Nephron progenitor cell (in vitro differentiated cells): ENCODE data around the gene HGFAC.

ENCODE experiments used
- DNase-seq: peaks from one replicate; pipeline ENCODE4 v3.0.0; 2021
- H3K27ac Mint-ChIP-seq: 2 replicates; pipeline ENCODE4 v1.8.0; 2021; ENCODE audit warnings: mild to moderate bottlenecking, moderate library complexity, mixed read lengths
- H3K27me3 Mint-ChIP-seq: 2 replicates; pipeline ENCODE4 v1.8.0; 2021; ENCODE audit warnings: mild to moderate bottlenecking, low read depth, mixed read lengths; ENCODE audit not compliant: poor library complexity
- H3K36me3 Mint-ChIP-seq: 2 replicates; pipeline ENCODE4 v1.8.0; 2021; ENCODE audit warnings: low read depth, mixed read lengths
- H3K4me1 Mint-ChIP-seq: 2 replicates; pipeline ENCODE4 v1.8.0; 2021; ENCODE audit warnings: mixed read lengths
- H3K4me3 Mint-ChIP-seq: 2 replicates; pipeline ENCODE4 v1.8.0; 2021; ENCODE audit warnings: mild to moderate bottlenecking, moderate library complexity, mixed read lengths
- H3K9me3 Mint-ChIP-seq: 2 replicates; pipeline ENCODE4 v1.8.0; 2021; ENCODE audit warnings: mild to moderate bottlenecking, moderate library complexity, mixed read lengths
- TF ChIP-seq, protein P1 (sequence below): fragments of 200-600 bp; sonication (generic); IDR thresholded peaks from 2 replicates; pipeline ENCODE4 v1.5.0; 2021; ENCODE audit warnings: antibody characterized with exemption

Gene HGFAC

DNA sequence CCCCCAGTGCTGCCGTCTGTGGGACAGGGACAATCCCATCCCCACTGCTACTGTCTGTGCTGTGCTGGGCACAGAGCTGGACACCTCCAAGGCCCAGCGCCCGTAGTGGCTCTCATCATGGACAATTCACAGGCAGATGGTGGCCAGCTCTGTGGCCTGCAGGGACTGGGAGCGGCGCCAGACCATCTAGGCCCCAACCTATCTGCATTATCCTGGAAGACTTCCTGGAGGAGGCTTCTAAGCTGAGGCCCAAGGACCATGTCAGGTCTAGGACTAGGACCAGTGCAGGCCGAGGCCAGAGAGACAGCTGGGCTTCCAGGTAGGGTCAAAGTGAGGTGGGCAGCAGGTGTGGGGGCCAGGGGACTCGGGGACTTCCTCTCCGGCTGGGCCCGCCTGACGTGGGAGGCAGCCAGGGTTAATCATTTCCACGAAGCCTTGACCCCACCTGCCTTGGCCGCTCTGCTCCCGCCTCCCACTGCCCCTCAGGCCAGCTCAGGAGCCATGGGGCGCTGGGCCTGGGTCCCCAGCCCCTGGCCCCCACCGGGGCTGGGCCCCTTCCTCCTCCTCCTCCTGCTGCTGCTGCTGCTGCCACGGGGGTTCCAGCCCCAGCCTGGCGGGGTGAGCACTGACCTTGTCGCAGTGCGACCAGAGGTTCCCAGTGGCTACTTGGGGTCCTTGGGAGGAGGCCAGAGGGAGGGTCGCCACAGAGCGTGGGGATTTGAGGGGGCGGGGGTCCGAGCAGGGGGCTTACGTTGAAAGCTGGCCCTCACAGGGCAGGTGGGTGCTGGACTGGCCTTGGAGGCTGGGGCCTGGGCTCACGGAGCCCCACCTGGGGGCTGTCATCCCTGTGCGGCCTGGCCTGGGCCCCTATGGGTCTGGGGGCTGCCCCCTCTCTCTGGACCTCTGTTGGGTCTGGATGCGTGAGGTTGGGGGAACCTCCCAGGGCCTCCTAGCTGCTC is at the start of gene HGFAC:
TSS of gene HGFAC (plus strand) at position 468 of the 959 bp plus-strand sequence. CDS start at position 502, 34 bp downstream.
- no peak for DNase-seq
- Mint-ChIP-seq H3K9me3 (no peaks in the 10 kb centered on the region), H3K36me3 (no peaks in the 10 kb centered on the region), H3K27me3 (no peaks in the 10 kb centered on the region), H3K27ac (no peak within 1 kb of the TSS), H3K4me1 (no peaks in the 10 kb centered on the region), H3K4me3 (no peak within 1 kb of the TSS)
- TF ChIP-seq, protein P1, sequence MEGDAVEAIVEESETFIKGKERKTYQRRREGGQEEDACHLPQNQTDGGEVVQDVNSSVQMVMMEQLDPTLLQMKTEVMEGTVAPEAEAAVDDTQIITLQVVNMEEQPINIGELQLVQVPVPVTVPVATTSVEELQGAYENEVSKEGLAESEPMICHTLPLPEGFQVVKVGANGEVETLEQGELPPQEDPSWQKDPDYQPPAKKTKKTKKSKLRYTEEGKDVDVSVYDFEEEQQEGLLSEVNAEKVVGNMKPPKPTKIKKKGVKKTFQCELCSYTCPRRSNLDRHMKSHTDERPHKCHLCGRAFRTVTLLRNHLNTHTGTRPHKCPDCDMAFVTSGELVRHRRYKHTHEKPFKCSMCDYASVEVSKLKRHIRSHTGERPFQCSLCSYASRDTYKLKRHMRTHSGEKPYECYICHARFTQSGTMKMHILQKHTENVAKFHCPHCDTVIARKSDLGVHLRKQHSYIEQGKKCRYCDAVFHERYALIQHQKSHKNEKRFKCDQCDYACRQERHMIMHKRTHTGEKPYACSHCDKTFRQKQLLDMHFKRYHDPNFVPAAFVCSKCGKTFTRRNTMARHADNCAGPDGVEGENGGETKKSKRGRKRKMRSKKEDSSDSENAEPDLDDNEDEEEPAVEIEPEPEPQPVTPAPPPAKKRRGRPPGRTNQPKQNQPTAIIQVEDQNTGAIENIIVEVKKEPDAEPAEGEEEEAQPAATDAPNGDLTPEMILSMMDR, result no peak

DNA sequence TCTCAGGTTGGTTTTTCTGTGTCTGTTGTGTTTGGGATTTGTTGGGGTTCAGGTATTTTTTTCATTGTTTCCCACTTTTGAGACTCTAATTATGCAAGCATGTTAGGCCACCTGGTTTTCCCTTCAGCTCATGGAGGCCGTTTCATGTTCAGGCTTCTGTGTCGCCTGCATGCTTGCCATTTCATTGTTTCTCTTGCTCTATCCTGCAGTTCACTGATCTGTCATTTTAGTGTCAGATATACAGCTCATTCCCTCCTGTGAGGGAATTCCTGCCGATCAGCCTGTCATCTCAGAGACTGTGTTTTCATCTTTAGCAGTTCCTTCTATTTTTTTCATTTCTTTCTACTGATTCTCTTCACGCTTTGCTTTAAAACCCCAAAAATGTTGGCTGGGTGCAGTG is 49.4 kb upstream of the HGFAC start:
- Mint-ChIP-seq H3K27ac (no peak overlapping the region), H3K36me3 (peaks cover 24% of the 10 kb centered on the region), H3K9me3 (peaks cover 13% of the 10 kb centered on the region), H3K27me3 (peaks cover 4% of the 10 kb centered on the region), H3K4me1 (peaks cover 65% of the 10 kb centered on the region), H3K4me3 (no peak overlapping the region)
- no peak for DNase-seq
- TF ChIP-seq, protein P1, result no peak

DNA sequence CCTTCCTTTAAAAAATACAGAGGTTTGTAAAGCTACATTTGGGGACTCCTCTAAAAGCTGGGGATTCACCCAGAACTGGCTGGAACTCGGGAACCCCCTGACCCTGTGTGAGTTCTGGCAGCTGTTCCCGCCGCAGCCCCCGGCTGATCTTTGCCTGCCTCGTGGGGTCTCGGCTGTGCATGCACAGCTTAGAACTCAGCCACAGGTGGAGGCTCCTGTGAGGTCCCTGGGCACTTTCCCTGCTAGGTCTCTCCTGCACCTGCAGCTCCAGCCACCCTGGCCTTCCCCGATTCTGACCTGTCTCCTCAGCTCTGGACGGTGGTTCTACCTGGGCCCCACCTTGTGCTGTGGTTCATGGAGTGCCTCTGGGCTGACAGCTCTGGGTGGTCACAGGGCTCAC is 48.6 kb upstream of the HGFAC start:
- no peak overlapping the region for H3K4me3 Mint-ChIP-seq
- peaks cover 56% of the 10 kb centered on the region for H3K4me1 Mint-ChIP-seq
- no peak for DNase-seq
- peaks cover 30% of the 10 kb centered on the region for H3K36me3 Mint-ChIP-seq
- H3K9me3 Mint-ChIP-seq, result peaks cover 13% of the 10 kb centered on the region
- H3K27ac Mint-ChIP-seq, result no peak overlapping the region
- TF ChIP-seq, protein P1, result no peak
- H3K27me3 Mint-ChIP-seq, result peaks cover 4% of the 10 kb centered on the region

DNA sequence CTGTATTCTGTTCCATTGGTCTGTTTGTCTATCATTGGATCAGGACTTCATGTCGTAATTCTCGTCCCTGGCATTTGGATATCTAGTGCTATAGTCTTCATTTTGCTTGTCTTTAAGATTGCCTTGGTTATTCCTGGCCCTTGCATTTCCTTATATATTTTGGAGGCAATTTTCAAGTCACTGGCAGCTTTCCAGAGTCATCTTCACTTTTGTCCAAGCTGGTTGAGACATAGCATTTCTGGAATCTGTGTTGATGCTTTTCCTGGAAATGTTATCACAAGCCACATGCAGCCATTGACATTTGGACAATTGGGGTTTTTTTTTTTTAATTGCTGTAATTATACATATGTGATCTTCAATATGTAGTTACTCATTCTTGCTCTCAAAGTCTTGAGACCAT is 45.2 kb upstream of the HGFAC start:
- Mint-ChIP-seq H3K4me3 (no peak overlapping the region), H3K9me3 (peaks cover 25% of the 10 kb centered on the region), H3K27me3 (no peaks in the 10 kb centered on the region), H3K27ac (no peak overlapping the region), H3K4me1 (peaks cover 22% of the 10 kb centered on the region), H3K36me3 (peaks cover 56% of the 10 kb centered on the region)
- DNase-seq, result no peak
- TF ChIP-seq, protein P1, result no peak

DNA sequence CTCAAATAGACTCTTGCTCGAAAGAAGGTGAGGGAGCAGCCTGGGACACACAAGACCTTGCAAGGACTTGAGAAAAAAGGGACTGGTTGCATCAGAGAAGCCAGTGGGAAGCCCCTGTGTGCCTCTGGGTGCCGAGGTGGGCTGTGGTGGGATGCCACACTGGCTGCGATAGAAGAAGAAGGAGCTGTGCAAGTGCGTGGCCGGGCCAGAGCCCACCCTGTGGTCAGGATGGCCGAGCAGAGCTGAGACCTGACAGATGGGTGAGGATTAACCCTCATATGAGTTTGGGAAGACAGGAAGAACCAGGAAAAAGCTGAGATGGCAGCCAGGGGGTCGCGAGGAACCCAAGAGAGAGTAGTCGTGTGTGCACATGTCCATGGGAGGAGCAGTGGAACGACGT is 44.6 kb upstream of the HGFAC start:
- DNase-seq, result no peak
- peaks cover 17% of the 10 kb centered on the region for H3K4me1 Mint-ChIP-seq
- H3K9me3 Mint-ChIP-seq, result peaks cover 25% of the 10 kb centered on the region
- no peak overlapping the region for H3K27ac Mint-ChIP-seq
- H3K36me3 Mint-ChIP-seq, result peaks cover 57% of the 10 kb centered on the region
- TF ChIP-seq, protein P1, result no peak
- no peaks in the 10 kb centered on the region for H3K27me3 Mint-ChIP-seq
- no peak overlapping the region for H3K4me3 Mint-ChIP-seq
